GM08714 (cell line): ENCODE measurements around the gene SLIT3.
"Not testable (repeated sequence)": the region's sequence is repeated elsewhere in the genome, so short reads cannot be mapped to it uniquely, and the experiment has no call there.

Source experiments
- H3K4me3 ChIP-seq: fragments of 200-500 bp; sonication (Bioruptor generic); 2 replicates; pipeline ENCODE4 v1.5.1; 2014; ENCODE audit warnings: mild to moderate bottlenecking, low read length, inconsistent platforms
- ZNF274 ChIP-seq: IDR thresholded peaks from 2 replicates; pipeline ENCODE4 v1.6.1; 2012; ENCODE audit warnings: mild to moderate bottlenecking, low read depth, low read length

SLIT3 gene

GRCh38 chr5:169148138-169148740 is 152.7 kb downstream of the SLIT3 start:
- no peak overlapping the region for H3K4me3 ChIP-seq
- TF ChIP-seq ZNF274 = no peak

- H3K4me3 ChIP-seq = no peak overlapping the region
- TF ChIP-seq ZNF274 = no peak
Measured at GRCh38 chr5:169147534-169147933, 153.4 kb downstream of the SLIT3 start.

- TF ChIP-seq ZNF274 = no peak
- no peak overlapping the region for H3K4me3 ChIP-seq
Measured at GRCh38 chr5:169146158-169146557, 154.8 kb downstream of the SLIT3 start.

DNA sequence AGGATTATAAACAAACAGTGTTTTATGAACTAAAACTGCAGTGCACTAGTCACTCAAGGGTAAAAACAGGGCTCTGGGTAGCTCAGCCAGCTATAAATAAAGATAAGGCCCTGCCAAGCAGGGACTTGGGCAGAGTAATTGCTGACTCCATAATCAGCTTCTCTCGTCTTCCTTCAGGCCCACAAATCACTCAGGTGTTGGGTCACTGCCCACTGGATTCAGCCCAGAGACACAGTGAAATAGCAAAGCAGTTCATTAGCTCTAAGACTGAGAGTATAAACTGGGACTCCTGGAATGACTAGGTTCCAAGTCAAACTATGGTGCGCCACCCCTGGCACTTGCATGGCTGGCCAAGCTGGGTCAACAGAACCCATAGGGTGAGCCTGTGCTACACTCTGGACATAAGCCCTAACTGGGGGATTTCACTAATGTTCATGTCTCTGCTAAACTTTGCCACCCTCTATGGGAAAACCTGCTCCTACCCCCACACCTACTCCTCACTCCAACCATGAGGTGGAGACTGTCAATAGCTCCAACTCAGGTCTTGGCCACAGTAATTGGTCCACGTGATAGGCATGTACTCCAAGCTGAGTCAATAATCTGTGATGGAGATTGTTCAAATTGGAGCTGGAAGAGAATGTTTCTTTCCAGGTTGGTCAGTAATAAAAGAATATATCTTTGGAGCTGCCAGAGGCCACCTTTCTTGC is 158.5 kb downstream of the SLIT3 start:
- no peak for TF ChIP-seq ZNF274
- H3K4me3 ChIP-seq = no peak overlapping the region

DNA sequence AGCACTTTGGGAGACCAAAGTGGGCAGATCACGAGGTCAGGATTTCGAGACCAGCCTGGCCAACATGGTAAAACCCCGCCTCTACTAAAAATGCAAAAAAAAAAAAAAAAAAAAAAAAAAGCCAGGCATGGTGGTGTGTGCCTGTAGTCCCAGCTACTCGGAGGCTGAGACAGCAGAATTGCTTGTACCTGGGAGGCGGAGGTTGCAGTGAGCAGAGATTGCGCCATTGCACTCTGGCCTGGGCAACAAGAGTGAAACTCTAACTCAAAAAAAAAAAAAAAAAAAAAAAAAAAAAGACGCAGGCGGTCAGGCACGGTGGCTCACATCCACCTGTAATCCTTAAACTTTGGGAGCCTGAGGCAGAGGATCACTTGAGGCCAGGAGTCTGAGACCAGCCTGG is 160.7 kb downstream of the SLIT3 start:
- not testable (repeated sequence) for H3K4me3 ChIP-seq

DNA sequence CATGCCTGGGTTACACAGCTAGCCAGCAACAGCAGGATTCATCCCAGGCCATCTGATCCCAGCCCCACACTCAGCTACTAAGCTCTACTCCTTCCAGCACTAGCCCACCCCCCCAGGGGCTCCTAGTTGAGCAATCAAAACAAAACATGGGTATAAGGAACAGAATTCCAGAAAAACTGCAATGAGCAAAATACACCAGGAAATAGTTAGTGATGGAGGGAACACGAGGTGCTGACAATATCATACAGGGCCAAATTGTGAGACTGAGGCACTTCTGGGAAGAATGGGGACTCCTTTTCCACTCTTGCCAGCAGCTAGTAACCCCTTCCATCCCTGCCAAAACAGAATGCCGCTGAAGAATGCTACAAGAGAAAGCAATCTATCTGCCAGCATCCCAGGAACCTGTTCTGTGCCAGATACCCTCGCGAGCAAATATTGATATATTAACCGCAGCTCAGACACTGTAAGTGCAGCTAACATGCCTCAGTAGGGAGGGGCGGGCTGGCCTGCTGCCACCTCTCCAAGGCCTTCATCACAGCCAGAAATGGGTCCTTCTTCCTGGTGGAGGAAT is 161.4 kb downstream of the SLIT3 start:
- no peak for TF ChIP-seq ZNF274
- no peak overlapping the region for H3K4me3 ChIP-seq

DNA sequence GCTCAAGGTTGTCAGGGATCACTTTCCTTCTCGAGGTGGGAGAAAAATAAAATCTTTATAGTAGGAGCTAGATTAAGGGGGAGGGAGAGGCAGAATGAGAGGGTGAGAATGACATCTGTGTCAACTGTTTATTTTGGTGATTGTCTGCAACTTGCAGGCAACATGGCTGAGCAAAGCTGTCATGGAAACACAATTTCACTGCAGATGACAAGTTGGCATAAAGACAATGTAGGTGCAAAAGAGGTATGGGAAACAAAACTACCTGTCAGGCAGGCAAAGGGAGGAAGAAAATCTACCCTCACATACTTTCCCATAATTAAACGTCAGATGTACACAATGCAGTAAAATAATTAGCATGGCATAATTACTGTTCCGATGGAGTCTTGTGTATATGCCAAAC is 167.4 kb downstream of the SLIT3 start:
- no peak for TF ChIP-seq ZNF274

DNA sequence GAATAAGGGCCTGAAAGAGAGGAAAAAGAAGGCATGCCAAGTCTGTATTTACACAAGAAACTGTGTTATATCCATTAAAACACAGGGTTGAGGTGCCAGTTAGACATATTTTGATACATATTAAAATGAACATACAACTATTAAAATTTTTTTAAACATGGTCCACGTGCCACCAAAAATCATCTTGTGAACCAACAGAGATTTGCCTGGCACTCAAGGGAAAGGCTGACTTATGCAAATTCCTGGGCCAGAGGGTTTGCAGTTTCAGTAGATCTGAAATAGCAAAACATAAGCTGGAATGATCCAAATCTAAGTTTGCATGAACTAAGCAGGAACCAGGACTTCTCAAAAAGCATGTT is 168.7 kb downstream of the SLIT3 start:
- H3K4me3 ChIP-seq = no peak overlapping the region
- no peak for TF ChIP-seq ZNF274

More for the DNA sequence above, 167.4 kb downstream of the SLIT3 start:
- H3K4me3 ChIP-seq = no peak overlapping the region

DNA sequence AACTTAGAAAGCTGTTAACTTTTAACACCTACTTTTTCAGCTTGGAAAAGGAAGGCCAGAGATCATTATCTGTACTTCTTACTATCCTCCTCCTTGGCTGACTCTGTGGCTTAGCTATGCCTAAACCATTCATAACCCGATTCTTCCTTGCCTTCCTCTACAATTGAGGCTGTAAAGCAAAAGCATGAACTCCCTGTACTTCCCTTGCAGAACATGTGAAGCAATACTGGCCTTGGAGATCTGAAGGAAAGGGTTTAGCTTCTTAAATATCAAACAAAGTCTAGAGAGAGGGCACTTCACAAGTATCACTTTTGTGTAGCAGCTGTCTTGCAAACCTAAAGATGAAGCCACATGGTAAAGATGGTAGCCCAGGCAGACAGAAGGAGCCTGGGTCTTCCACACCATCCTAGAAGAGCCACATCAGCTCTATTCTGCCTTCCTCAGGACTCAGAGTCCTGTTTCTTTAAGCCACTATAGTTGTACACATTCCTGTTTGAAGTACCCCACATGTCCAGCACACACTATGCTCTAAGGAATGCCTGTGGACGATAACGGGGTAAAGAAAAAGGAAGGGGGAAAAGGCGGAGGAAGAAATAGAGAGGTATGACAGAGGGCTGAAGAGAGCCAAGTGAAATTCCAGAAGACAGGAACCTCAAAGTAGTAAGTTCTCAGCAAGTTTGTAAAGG is 169.2 kb downstream of the SLIT3 start:
- no peak for TF ChIP-seq ZNF274
- H3K4me3 ChIP-seq = no peak overlapping the region

DNA sequence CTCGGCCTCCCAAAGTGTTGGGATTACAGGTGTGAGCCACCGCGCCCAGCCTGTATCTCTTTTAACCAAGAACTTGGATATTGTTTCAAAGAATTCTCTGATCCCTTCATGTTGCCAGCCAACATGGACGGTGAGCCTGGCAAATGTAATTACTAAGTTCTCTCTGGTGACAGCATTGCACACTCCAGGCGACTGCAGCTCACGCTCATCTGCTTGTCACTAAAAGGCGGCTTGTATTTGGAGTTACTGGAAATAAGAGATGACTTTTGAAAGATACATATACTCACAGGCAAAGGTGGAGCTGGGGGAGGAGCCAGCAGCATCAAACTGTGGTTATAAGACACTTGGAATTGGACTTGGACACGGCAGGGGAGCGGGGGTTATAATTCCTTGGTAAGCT is 172.3 kb downstream of the SLIT3 start:
- no peak for TF ChIP-seq ZNF274
- H3K4me3 ChIP-seq = no peak overlapping the region

GRCh38 chr5:169127431-169127830 is 173.5 kb downstream of the SLIT3 start:
- TF ChIP-seq ZNF274 = no peak
- H3K4me3 ChIP-seq = no peak overlapping the region

DNA sequence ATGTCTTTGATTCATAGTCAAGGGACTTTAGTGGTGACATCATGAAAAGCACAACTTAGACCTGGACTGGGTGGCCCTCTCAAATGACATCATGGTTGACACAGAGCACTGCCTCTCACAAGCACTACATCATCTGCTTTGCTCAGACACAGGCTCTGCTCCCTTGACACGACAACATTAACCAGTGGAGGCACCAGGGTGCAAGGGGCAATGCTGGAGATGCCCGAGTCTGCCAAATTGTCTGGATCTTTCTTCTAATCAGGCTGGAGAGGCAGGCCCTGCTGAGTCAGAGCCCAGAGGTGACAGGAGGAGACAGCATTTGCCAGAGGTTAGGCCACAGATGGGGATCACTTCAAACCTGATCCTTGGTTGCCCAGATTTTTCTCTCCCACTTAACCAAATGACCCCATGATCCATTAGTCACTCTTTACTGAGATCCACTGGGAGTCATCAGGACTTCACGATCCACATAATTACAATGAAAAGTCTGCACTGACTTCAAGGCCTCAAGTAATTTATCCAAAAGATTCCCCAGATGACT is 174.4 kb downstream of the SLIT3 start:
- no peak for TF ChIP-seq ZNF274

DNA sequence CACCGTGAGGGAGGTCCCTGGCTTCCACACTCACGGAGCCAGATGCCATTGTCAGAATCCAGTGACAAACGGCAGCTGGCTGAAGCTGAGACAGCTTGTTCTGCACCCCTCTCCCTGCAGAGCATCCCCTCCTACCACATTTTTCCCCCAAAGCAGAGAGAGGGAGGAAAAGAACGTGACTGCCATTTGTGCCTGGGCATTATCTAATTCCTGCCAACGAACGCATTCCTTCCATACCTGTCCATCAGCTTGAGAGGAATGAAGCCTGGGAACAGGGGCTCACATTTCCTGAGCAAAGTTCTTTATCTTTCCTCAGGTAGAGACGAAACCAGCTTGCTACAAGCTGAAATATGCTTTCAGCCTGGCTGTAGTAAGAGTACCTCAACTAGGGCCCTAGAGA is 175.4 kb downstream of the SLIT3 start:
- H3K4me3 ChIP-seq = no peak overlapping the region
- TF ChIP-seq ZNF274 = no peak

More for the DNA sequence above, 174.4 kb downstream of the SLIT3 start:
- no peak overlapping the region for H3K4me3 ChIP-seq

- no peak overlapping the region for H3K4me3 ChIP-seq
- no peak for TF ChIP-seq ZNF274
Measured at GRCh38 chr5:169122951-169123350, 178.0 kb downstream of the SLIT3 start.
